Neural progenitor cell (in vitro differentiated cells): ENCODE results near the gene TIRAP. TPM values are rescaled to one million over a fixed set of nuclear protein-coding genes. Genes with fewer than 3 reads are reported as not detected.

Source experiments
- DNase-seq: peaks from one replicate; pipeline ENCODE4 v3.0.0-alpha.2; 2016; ENCODE audit warnings: low spot score
- H2AFZ ChIP-seq: fragments of 200-600 bp; sonication (generic); replicated peaks from 2 replicates; pipeline ENCODE4 v1.6.1; 2016; ENCODE audit warnings: antibody characterized with exemption
- H3F3A ChIP-seq: fragments of 200-600 bp; sonication (generic); 2 replicates; pipeline ENCODE4 v1.6.1; 2016; ENCODE audit warnings: antibody characterized with exemption, low read depth
- H3K27ac ChIP-seq: fragments of 200-600 bp; sonication (generic); 2 replicates; pipeline ENCODE4 v1.5.1; 2016; ENCODE audit warnings: mild to moderate bottlenecking
- H3K27me3 ChIP-seq: fragments of 200-600 bp; sonication (generic); 2 replicates; pipeline ENCODE4 v1.6.1; 2016; ENCODE audit warnings: mild to moderate bottlenecking, moderate library complexity
- H3K36me3 ChIP-seq: fragments of 200-600 bp; sonication (generic); 2 replicates; pipeline ENCODE4 v1.5.1; 2016
- H3K4me1 ChIP-seq: fragments of 200-600 bp; sonication (generic); 2 replicates; pipeline ENCODE4 v1.6.1; 2016; ENCODE audit warnings: mixed run types
- H3K4me2 ChIP-seq: fragments of 200-600 bp; sonication (generic); 2 replicates; pipeline ENCODE4 v1.6.1; 2016
- H3K4me3 ChIP-seq: fragments of 200-600 bp; sonication (generic); 2 replicates; pipeline ENCODE4 v1.5.1; 2016
- H3K79me2 ChIP-seq: fragments of 200-600 bp; sonication (generic); 2 replicates; pipeline ENCODE4 v1.6.1; 2016; ENCODE audit warnings: low read depth
- H3K9ac ChIP-seq: fragments of 200-600 bp; sonication (generic); 2 replicates; pipeline ENCODE4 v1.6.1; 2016
- H3K9me3 ChIP-seq: fragments of 200-600 bp; sonication (generic); 2 replicates; pipeline ENCODE4 v1.5.1; 2016; ENCODE audit warnings: low read depth
- H4K20me1 ChIP-seq: fragments of 200-600 bp; sonication (generic); 2 replicates; pipeline ENCODE4 v1.6.1; 2016; ENCODE audit warnings: low read depth
- H3K27ac Mint-ChIP-seq: 3 replicates; pipeline ENCODE4 v1.8.0; 2021; ENCODE audit warnings: mixed read lengths
- H3K27me3 Mint-ChIP-seq: 2 replicates; pipeline ENCODE4 v1.8.0; 2022; ENCODE audit warnings: low read depth, mild to moderate bottlenecking, inconsistent platforms, moderate library complexity, mixed read lengths; ENCODE audit not compliant: insufficient read depth
- H3K36me3 Mint-ChIP-seq: 3 replicates; pipeline ENCODE4 v1.8.0; 2021; ENCODE audit warnings: mixed read lengths
- H3K4me1 Mint-ChIP-seq: 3 replicates; pipeline ENCODE4 v1.8.0; 2021; ENCODE audit warnings: mixed read lengths
- H3K4me3 Mint-ChIP-seq: 3 replicates; pipeline ENCODE4 v1.8.0; 2021; ENCODE audit warnings: mild to moderate bottlenecking, moderate library complexity, mixed read lengths
- H3K9me3 Mint-ChIP-seq: 3 replicates; pipeline ENCODE4 v1.8.0; 2020; ENCODE audit warnings: mixed read lengths
- EZH2 ChIP-seq: fragments of 200-600 bp; sonication (generic); IDR thresholded peaks from 2 replicates; pipeline ENCODE4 v1.6.1; 2017; ENCODE audit warnings: antibody characterized with exemption, mild to moderate bottlenecking, moderate library complexity
- EZH2phosphoT487 ChIP-seq: fragments of 200-600 bp; sonication (generic); IDR thresholded peaks from 2 replicates; pipeline ENCODE4 v1.6.1; 2017; ENCODE audit warnings: antibody characterized with exemption
- total RNA-seq: library from RNA; depleted of rRNA; stranded (reverse); fragments of >200 nt; gene quantifications from 2 replicates; pipeline ENCODE4 v1.2.3, GENCODE V29; 2015; ENCODE audit warnings: low replicate concordance
- TF ChIP-seq, protein P1 (sequence below): fragments of 200-600 bp; sonication (generic); IDR thresholded peaks from 2 replicates; pipeline ENCODE4 v1.5.1; 2017; ENCODE audit warnings: antibody characterized with exemption, mild to moderate bottlenecking

The TIRAP gene
- total RNA-seq, 1 donor from 2014 or later: 5.3 TPM

DNA sequence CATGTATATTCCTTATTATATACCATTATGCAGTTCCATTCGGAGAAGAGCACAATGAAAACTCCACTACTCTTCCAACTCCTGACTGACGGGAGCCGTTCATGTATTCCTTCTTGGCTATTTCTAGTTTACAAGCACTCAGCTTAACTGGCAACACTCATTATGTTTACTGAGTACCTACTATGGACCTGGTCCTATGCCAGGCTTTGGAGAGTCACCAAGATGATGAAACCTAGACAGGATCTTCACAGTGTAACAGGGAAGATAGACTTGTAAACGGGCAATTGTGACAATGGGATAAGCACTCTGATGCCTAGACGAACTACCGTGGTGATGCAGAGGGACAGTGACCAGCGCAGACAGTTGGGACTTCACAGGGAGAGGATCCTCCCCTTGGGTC is 50.2 kb downstream of the TIRAP start:
- H3K9ac ChIP-seq: no peak overlapping the region
- Mint-ChIP-seq H3K4me1 (peaks cover 19% of the 10 kb centered on the region), H3K27me3 (peaks cover 6% of the 10 kb centered on the region), H3K27ac (peak overlapping the region; percentile 17), H3K36me3 (peaks cover 4% of the 10 kb centered on the region), H3K4me3 (no peak overlapping the region), H3K9me3 (no peaks in the 10 kb centered on the region)
- no peaks in the 10 kb centered on the region for H3K36me3 ChIP-seq
- H3K4me1 ChIP-seq: peaks cover 7% of the 10 kb centered on the region
- H3F3A ChIP-seq: no peaks in the 10 kb centered on the region
- H4K20me1 ChIP-seq: no peaks in the 10 kb centered on the region
- no peak overlapping the region for H3K4me2 ChIP-seq
- H2AFZ ChIP-seq: no peak overlapping the region
- H3K9me3 ChIP-seq: no peaks in the 10 kb centered on the region
- TF ChIP-seq EZH2phosphoT487 (no peak), EZH2 (no peak)
- TF ChIP-seq, protein P1, sequence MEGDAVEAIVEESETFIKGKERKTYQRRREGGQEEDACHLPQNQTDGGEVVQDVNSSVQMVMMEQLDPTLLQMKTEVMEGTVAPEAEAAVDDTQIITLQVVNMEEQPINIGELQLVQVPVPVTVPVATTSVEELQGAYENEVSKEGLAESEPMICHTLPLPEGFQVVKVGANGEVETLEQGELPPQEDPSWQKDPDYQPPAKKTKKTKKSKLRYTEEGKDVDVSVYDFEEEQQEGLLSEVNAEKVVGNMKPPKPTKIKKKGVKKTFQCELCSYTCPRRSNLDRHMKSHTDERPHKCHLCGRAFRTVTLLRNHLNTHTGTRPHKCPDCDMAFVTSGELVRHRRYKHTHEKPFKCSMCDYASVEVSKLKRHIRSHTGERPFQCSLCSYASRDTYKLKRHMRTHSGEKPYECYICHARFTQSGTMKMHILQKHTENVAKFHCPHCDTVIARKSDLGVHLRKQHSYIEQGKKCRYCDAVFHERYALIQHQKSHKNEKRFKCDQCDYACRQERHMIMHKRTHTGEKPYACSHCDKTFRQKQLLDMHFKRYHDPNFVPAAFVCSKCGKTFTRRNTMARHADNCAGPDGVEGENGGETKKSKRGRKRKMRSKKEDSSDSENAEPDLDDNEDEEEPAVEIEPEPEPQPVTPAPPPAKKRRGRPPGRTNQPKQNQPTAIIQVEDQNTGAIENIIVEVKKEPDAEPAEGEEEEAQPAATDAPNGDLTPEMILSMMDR: no peak
- no peak overlapping the region for H3K27ac ChIP-seq
- no peaks in the 10 kb centered on the region for H3K27me3 ChIP-seq
- no peaks in the 10 kb centered on the region for H3K79me2 ChIP-seq
- no peak for DNase-seq
- H3K4me3 ChIP-seq: no peak overlapping the region

DNA sequence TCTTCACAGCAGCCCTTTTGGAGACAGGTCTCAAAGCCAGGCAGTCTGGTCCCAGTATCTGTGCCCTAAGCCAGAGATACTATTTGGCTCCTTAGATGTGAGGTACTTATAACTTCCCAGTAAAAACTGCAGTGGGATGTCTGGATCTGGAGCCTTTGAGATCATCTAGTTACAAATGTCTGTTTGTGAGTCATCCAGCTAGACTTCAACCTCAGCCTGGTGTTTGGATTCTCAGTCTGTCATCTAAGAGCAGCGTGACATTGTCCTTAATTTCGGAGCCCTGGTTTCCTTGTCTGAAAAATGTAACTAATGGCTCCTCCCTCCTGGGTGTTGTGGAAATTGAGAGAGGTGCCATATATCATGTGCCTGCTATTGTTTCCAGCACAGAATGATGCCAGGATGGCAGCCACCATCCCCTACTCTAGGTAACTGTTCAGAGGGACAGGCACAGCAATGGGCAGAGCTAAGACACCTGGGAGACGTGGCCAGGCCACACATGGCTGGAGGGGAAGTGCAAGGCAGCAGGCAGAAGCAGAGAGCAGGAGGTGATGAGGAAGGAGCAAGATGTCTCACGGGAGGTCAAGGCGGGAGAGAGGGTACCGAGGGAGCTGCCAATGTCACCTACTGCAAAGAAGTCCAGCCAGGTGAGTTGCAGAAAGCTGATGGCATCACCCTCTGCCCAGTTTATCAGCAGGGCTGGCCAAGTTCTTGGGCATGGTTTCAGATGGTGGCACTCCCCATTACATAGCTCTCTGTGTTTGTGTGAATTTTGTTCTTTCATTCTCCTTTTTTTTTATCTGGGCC is 52.0 kb downstream of the TIRAP start:
- Histone ChIP-seq H3K4me1 (peaks cover 12% of the 10 kb centered on the region), H3K9ac (no peak overlapping the region), H3K27ac (no peak overlapping the region), H3K36me3 (no peaks in the 10 kb centered on the region), H2AFZ (no peak overlapping the region), H3F3A (peaks cover 3% of the 10 kb centered on the region), H4K20me1 (peaks cover 11% of the 10 kb centered on the region), H3K4me3 (no peak overlapping the region), H3K79me2 (no peaks in the 10 kb centered on the region), H3K9me3 (no peaks in the 10 kb centered on the region), H3K4me2 (no peak overlapping the region), H3K27me3 (no peaks in the 10 kb centered on the region)
- DNase-seq: no peak
- peaks cover 17% of the 10 kb centered on the region for H3K4me1 Mint-ChIP-seq
- H3K27ac Mint-ChIP-seq: no peak overlapping the region
- H3K27me3 Mint-ChIP-seq: peaks cover 8% of the 10 kb centered on the region
- no peaks in the 10 kb centered on the region for H3K9me3 Mint-ChIP-seq
- H3K36me3 Mint-ChIP-seq: peaks cover 6% of the 10 kb centered on the region
- no peak for TF ChIP-seq EZH2phosphoT487
- TF ChIP-seq, protein P1: no peak
- no peak for TF ChIP-seq EZH2
- no peak overlapping the region for H3K4me3 Mint-ChIP-seq

DNA sequence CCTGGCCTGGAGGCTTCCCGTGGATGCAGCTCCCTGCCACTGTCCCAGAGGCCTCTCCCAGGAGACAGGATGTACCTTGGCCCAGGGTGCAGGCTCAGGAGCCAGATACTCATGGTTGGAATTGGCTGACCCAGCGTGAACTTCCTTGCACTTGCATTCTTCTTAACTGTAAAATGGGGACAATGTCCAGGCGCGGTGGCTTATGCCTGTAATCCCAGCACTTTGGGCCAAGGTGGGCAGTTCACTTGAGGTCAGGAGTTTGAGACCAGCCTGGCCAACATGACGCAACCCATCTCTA is 52.5 kb downstream of the TIRAP start:
- Histone ChIP-seq H4K20me1 (peaks cover 17% of the 10 kb centered on the region), H3F3A (peaks cover 8% of the 10 kb centered on the region), H3K4me2 (no peak overlapping the region), H2AFZ (no peak overlapping the region), H3K9ac (no peak overlapping the region), H3K4me3 (no peak overlapping the region), H3K9me3 (no peaks in the 10 kb centered on the region), H3K27ac (no peak overlapping the region), H3K27me3 (no peaks in the 10 kb centered on the region), H3K36me3 (no peaks in the 10 kb centered on the region), H3K79me2 (no peaks in the 10 kb centered on the region), H3K4me1 (peaks cover 17% of the 10 kb centered on the region)
- Mint-ChIP-seq H3K27me3 (peaks cover 8% of the 10 kb centered on the region), H3K4me1 (peaks cover 22% of the 10 kb centered on the region), H3K36me3 (peaks cover 6% of the 10 kb centered on the region), H3K9me3 (no peaks in the 10 kb centered on the region), H3K27ac (no peak overlapping the region), H3K4me3 (no peak overlapping the region)
- DNase-seq: no peak
- TF ChIP-seq, protein P1: no peak
- TF ChIP-seq EZH2phosphoT487: no peak
- no peak for TF ChIP-seq EZH2
